Measurements from ENCODE around the gene TET3. TPM values are rescaled to one million over a fixed set of nuclear protein-coding genes. Genes with fewer than 3 reads are reported as not detected.

Gene TET3
- total RNA-seq, 1 donor from 2014 or later = 32.8 TPM

- Histone ChIP-seq H3K27ac (ENCODE audit: low read depth, low read length) (no peak overlapping the region), H3K4me2 (ENCODE audit: low read length) (peak overlapping the region; percentile 46), H3K36me3 (ENCODE audit: insufficient read depth, low read length) (no peaks in the 10 kb centered on the region), H3K4me3 (ENCODE audit: insufficient read depth, low read depth, low read length) (no peak overlapping the region), H4K20me1 (ENCODE audit: insufficient read depth, low read length) (peaks cover 60% of the 10 kb centered on the region), H3K9ac (ENCODE audit: low read length) (no peak overlapping the region), H2AFZ (ENCODE audit: low read depth, low read length) (no peak overlapping the region), H3K9me3 (ENCODE audit: insufficient read depth, low read depth, low read length) (no peaks in the 10 kb centered on the region), H3K27me3 (ENCODE audit: insufficient read depth, low read length) (no peaks in the 10 kb centered on the region), H3K4me1 (ENCODE audit: insufficient read depth, low read length) (peaks cover 10% of the 10 kb centered on the region), H3K79me2 (ENCODE audit: insufficient read depth, low read length) (peaks cover 56% of the 10 kb centered on the region)
- Mint-ChIP-seq H3K27ac (ENCODE audit: unreplicated experiment) (peak overlapping the region; percentile 83), H3K4me1 (ENCODE audit: low read depth, unreplicated experiment) (peaks cover 33% of the 10 kb centered on the region), H3K36me3 (ENCODE audit: low read depth, unreplicated experiment) (peaks cover 5% of the 10 kb centered on the region), H3K4me3 (ENCODE audit: unreplicated experiment) (no peak overlapping the region), H3K27me3 (ENCODE audit: low read depth, unreplicated experiment) (no peaks in the 10 kb centered on the region), H3K9me3 (ENCODE audit: unreplicated experiment) (peaks cover 2% of the 10 kb centered on the region)
- DNase-seq (ENCODE audit: low read depth) (no peak), FAIRE-seq (no peak)
- TF ChIP-seq EZH2 (IDR thresholded peaks at IDR 0.05; ENCODE audit: insufficient read depth, low read length) (no peak), CTCF (IDR thresholded peaks at IDR 0.05; ENCODE audit: insufficient read depth, low read depth, low read length) (no peak)
Observed at GRCh38 chr2:74031959-74032287, 47.2 kb downstream of the TET3 start.

- no peak for TF ChIP-seq EZH2 (IDR thresholded peaks at IDR 0.05; ENCODE audit: insufficient read depth, low read length)
- no peak for TF ChIP-seq CTCF (IDR thresholded peaks at IDR 0.05; ENCODE audit: insufficient read depth, low read depth, low read length)
- H3K36me3 Mint-ChIP-seq (ENCODE audit: low read depth, unreplicated experiment) = no peaks in the 10 kb centered on the region
- Histone ChIP-seq H3K4me3 (ENCODE audit: insufficient read depth, low read depth, low read length) (no peak overlapping the region), H3K4me2 (ENCODE audit: low read length) (no peak overlapping the region), H3K79me2 (ENCODE audit: insufficient read depth, low read length) (peaks cover 54% of the 10 kb centered on the region), H3K9ac (ENCODE audit: low read length) (no peak overlapping the region), H2AFZ (ENCODE audit: low read depth, low read length) (no peak overlapping the region), H3K4me1 (ENCODE audit: insufficient read depth, low read length) (peaks cover 10% of the 10 kb centered on the region), H3K9me3 (ENCODE audit: insufficient read depth, low read depth, low read length) (no peaks in the 10 kb centered on the region), H3K36me3 (ENCODE audit: insufficient read depth, low read length) (no peaks in the 10 kb centered on the region), H4K20me1 (ENCODE audit: insufficient read depth, low read length) (peaks cover 69% of the 10 kb centered on the region), H3K27me3 (ENCODE audit: insufficient read depth, low read length) (no peaks in the 10 kb centered on the region), H3K27ac (ENCODE audit: low read depth, low read length) (no peak overlapping the region)
- H3K27ac Mint-ChIP-seq (ENCODE audit: unreplicated experiment) = no peak overlapping the region
- peaks cover 45% of the 10 kb centered on the region for H3K4me1 Mint-ChIP-seq (ENCODE audit: low read depth, unreplicated experiment)
- H3K4me3 Mint-ChIP-seq (ENCODE audit: unreplicated experiment) = no peak overlapping the region
- FAIRE-seq (no peak), DNase-seq (ENCODE audit: low read depth) (no peak)
- no peaks in the 10 kb centered on the region for H3K27me3 Mint-ChIP-seq (ENCODE audit: low read depth, unreplicated experiment)
- no peaks in the 10 kb centered on the region for H3K9me3 Mint-ChIP-seq (ENCODE audit: unreplicated experiment)
Observed at GRCh38 chr2:74033375-74033774, 48.7 kb downstream of the TET3 start.

Other genes with a start within 250 kb of the TET3 start
- 21.3 and 21.6 TPM in 2 replicates for gene TPRKB, start 247.6 kb upstream of the TET3 start, total RNA-seq
- gene DUSP11, start 204.8 kb upstream of the TET3 start, total RNA-seq = 38.3 and 39.6 TPM in 2 replicates
- gene C2orf78, start 200.7 kb upstream of the TET3 start, total RNA-seq = not detected in 2 replicates
- gene STAMBP, start 155.9 kb upstream of the TET3 start, total RNA-seq = 46.1 and 46.5 TPM in 2 replicates
- gene ACTG2, start 91.9 kb upstream of the TET3 start, total RNA-seq = 298 and 540 TPM in 2 replicates
- 84.8 and 86.3 TPM in 2 replicates for gene DGUOK, start 58.0 kb upstream of the TET3 start, total RNA-seq
- 42.4 and 48.8 TPM in 2 replicates for gene BOLA3, start 163.0 kb downstream of the TET3 start, total RNA-seq
- gene MOB1A, start 194.0 kb downstream of the TET3 start, total RNA-seq = 107 and 116 TPM in 2 replicates
- 350 and 365 TPM in 2 replicates for gene MTHFD2, start 213.7 kb downstream of the TET3 start, total RNA-seq